ENCODE data around the gene ULBP3.

The ULBP3 gene

DNA sequence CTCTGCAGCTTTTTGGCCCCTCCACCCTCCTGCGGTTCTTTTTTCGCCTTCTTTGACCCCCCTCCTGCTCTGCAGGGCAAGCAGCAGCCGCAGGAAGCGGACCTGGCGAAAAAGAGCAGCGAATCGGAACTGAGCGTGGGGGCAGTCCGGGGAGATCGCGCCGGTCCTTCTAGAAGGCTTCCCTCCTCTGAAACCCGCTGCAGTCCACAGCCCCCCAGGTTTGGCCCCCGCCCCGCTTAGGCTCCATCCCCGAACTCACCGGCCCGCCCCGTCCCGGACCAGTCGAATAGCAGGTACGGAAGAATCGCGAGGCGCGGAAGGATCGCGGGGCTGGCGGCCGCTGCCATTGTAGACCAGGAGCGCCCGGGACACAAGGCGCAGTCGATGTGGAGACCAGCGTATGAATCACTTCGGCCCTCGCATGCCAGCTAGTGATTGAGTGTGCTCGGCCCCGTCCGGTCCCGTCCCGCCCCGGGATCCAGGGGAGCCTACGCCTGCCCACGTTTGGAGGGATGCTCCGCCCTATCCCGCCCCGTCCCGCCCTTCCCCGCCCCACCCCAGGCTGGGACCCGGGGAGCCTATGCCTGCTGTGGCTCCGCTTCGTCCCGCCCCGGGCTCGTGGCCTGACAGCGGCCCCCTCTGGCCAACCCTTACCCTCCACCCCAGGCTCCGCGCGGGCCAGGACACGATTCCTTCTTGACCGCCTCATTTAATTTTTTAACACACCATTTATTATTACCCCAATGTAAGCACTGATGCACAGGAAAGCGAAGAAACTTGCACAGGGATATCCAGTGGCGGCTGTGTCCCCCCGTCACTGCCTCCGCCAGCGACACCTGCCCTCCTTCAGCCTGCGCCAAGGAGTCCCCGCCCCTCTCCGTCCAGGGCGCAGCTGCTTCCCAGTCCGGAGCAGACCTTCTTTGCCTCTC is at the start of gene ULBP3:
Gene ULBP3 (minus strand): TSS at position 402 of the 929 bp plus-strand sequence. CDS start 55 bp downstream, at position 347.
- TF ChIP-seq, protein P1, sequence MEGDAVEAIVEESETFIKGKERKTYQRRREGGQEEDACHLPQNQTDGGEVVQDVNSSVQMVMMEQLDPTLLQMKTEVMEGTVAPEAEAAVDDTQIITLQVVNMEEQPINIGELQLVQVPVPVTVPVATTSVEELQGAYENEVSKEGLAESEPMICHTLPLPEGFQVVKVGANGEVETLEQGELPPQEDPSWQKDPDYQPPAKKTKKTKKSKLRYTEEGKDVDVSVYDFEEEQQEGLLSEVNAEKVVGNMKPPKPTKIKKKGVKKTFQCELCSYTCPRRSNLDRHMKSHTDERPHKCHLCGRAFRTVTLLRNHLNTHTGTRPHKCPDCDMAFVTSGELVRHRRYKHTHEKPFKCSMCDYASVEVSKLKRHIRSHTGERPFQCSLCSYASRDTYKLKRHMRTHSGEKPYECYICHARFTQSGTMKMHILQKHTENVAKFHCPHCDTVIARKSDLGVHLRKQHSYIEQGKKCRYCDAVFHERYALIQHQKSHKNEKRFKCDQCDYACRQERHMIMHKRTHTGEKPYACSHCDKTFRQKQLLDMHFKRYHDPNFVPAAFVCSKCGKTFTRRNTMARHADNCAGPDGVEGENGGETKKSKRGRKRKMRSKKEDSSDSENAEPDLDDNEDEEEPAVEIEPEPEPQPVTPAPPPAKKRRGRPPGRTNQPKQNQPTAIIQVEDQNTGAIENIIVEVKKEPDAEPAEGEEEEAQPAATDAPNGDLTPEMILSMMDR (IDR thresholded peaks at IDR 0.05) = peak; percentile 77
- TF ChIP-seq ZFX (IDR thresholded peaks at IDR 0.05; ENCODE audit: borderline replicate concordance) = no peak
- H3K27ac ChIP-seq = no peak within 1 kb of the TSS

DNA sequence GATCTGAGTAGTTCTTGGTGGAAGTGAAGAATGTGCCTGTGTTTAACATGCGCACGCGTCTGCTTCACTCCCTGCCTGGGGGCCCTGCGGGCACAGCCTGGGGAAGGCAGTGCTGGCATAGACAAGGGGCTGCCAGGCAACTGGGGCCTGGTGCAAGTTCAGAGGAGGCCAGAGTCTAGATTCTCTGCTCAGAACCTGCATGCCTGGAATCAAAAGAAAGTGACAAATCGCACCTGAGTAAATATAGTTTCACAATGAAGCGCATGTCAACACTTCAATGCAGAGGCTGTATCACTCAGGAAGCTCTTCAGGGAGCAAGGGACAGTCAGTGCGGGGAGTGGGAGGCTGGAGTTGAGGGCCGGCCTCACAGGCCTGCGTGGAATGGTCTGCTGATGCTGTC is 49.7 kb upstream of the ULBP3 start:
- TF ChIP-seq ZFX (IDR thresholded peaks at IDR 0.05; ENCODE audit: borderline replicate concordance) = no peak
- TF ChIP-seq, protein P1 (IDR thresholded peaks at IDR 0.05) = no peak
- no peak overlapping the region for H3K27ac ChIP-seq

DNA sequence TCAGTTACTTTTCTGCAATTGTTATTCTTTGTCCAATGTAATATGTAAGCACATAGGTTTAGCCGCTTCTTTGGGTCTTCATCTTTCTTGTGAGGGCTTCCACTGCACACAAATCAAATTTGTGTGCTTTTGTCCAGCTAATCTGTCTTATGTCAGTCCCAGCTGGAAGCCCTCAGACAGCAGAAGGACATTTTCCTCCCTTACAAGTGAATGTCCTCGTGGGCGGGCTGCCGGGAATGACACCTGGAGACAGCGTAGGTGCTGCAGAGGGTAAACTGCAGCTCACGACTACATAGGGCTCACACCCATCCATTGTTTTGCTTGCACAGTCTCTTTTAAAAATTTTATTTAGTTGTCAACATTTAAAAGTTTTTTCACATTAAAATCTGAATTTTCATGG is 49.3 kb upstream of the ULBP3 start:
- TF ChIP-seq, protein P1 (IDR thresholded peaks at IDR 0.05) = no peak
- no peak for TF ChIP-seq ZFX (IDR thresholded peaks at IDR 0.05; ENCODE audit: borderline replicate concordance)

DNA sequence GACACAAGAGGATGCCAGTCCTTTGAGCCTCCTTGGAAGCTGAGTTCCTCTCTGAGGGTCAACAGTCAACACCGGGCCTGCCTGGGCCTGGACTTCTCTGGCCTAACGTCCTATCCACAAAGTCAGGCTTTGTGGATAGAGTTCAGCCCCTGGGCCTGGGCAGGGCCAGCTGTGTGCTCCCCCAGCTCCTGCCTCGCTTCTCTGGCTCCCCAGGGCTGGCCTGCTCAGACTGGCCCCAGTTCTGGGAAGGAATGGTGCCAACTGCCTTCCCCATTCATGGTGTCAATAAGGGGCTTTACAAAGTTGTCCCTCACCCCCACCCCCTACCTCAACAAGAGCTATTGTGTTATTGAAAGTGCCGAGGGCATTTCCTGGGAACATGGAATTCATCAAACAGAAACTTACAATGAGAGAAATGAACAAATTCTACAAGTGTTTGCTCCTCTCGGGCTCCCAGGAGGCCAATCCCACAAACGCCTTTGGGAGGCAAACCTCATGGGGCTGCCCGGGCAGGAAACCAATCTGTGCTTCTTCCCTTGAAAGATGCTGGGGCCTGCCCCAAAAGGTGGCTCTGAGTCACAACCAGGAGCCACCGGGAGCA is 47.4 kb upstream of the ULBP3 start:
- TF ChIP-seq, protein P1 (IDR thresholded peaks at IDR 0.05) = no peak
- TF ChIP-seq ZFX (IDR thresholded peaks at IDR 0.05; ENCODE audit: borderline replicate concordance) = no peak
- H3K27ac ChIP-seq = no peak overlapping the region

More for the DNA sequence above, 49.3 kb upstream of the ULBP3 start:
- H3K27ac ChIP-seq = no peak overlapping the region

DNA sequence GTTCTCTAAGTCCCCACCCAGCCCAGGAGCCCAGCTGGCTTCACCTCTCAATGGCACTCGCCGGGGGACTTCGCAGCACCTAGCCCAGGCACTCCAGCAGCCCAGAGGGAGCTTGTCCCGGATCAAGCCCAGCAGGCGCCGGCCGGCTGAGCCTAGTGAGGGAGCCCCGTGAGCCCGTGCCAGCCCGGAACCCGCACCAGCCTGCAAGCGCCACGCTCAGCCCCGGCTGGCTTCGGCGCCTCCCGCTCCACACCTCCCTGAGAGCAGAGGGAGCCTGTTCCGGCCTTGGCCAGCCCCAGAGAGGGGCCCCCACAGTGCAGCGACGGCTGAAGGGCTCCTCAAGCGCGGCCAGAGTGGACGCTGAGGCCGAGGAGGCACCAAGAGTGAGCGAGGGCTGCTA is 46.8 kb upstream of the ULBP3 start:
- TF ChIP-seq ZFX (IDR thresholded peaks at IDR 0.05; ENCODE audit: borderline replicate concordance) = no peak
- TF ChIP-seq, protein P1 (IDR thresholded peaks at IDR 0.05) = no peak
- H3K27ac ChIP-seq = no peak overlapping the region

DNA sequence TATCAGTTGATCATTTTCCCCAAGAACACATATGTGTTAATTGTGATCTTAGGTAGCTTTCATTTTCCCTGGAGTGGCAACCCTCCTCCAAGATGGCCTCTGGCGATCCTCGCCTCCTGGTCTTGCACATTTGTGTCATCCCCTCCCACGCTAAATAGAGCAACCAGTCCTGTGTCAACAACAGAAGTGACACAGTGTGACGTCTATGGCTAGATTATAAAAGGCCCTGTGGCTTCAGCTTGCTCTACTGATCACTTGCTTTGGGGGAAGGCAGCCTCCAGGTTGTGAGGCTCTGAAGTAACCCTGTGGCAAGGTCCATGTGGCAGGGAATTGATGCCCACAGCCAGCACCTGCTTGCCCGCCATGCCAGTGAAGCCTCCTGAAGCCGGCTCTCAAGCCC is 43.3 kb upstream of the ULBP3 start:
- no peak overlapping the region for H3K27ac ChIP-seq
- no peak for TF ChIP-seq ZFX (IDR thresholded peaks at IDR 0.05; ENCODE audit: borderline replicate concordance)
- TF ChIP-seq, protein P1 (IDR thresholded peaks at IDR 0.05) = no peak

All from 22Rv1 (cell line).